ENCODE data around the gene SZT2.
"Not testable (repeated sequence)": the region's sequence is repeated elsewhere in the genome, so short reads cannot be mapped to it uniquely, and the experiment has no call there.

The SZT2 gene

GRCh38 chr1:43363283-43363934, 26.3 kb upstream of the SZT2 start:
- no peak for DNase-seq (ENCODE audit: low read depth)

- no peak for DNase-seq (ENCODE audit: low read depth)
Observed at GRCh38 chr1:43363935-43364525, 25.7 kb upstream of the SZT2 start.

- no peak for DNase-seq (ENCODE audit: low read depth)
Observed at GRCh38 chr1:43365678-43366077, 24.0 kb upstream of the SZT2 start.

- no peak for DNase-seq (ENCODE audit: low read depth)
Observed at GRCh38 chr1:43366179-43366578, 23.5 kb upstream of the SZT2 start.

GRCh38 chr1:43366601-43367025, 23.1 kb upstream of the SZT2 start:
- no peak for DNase-seq (ENCODE audit: low read depth)

GRCh38 chr1:43367026-43367903, 22.4 kb upstream of the SZT2 start:
- no peak for DNase-seq (ENCODE audit: low read depth)

GRCh38 chr1:43367904-43368645, 21.6 kb upstream of the SZT2 start, which contains the start of gene ELOVL1:
TSS of gene ELOVL1 (minus strand) at chr1:43368011. CDS start at chr1:43365609, 2,402 bp downstream.
- no peak for DNase-seq (ENCODE audit: low read depth)

GRCh38 chr1:43368646-43369020, 21.1 kb upstream of the SZT2 start:
- no peak for DNase-seq (ENCODE audit: low read depth)

- DNase-seq (ENCODE audit: low read depth), result not testable (repeated sequence)
Observed at GRCh38 chr1:43369779-43370178, 19.9 kb upstream of the SZT2 start.

GRCh38 chr1:43370564-43370963, 19.1 kb upstream of the SZT2 start:
- DNase-seq (ENCODE audit: low read depth), result no peak

- no peak for DNase-seq (ENCODE audit: low read depth)
Observed at GRCh38 chr1:43372172-43372571, 17.5 kb upstream of the SZT2 start.

GRCh38 chr1:43373066-43373940, 16.4 kb upstream of the SZT2 start:
- no peak for DNase-seq (ENCODE audit: low read depth)

- no peak for DNase-seq (ENCODE audit: low read depth)
Observed at GRCh38 chr1:43376723-43377235, 12.9 kb upstream of the SZT2 start.

GRCh38 chr1:43377831-43378230, 11.9 kb upstream of the SZT2 start:
- no peak for DNase-seq (ENCODE audit: low read depth)

- no peak for DNase-seq (ENCODE audit: low read depth)
Observed at GRCh38 chr1:43379476-43379875, 10.2 kb upstream of the SZT2 start.

- DNase-seq (ENCODE audit: low read depth), result no peak
Observed at GRCh38 chr1:43381612-43382011, 8.1 kb upstream of the SZT2 start.

- no peak for DNase-seq (ENCODE audit: low read depth)
Observed at GRCh38 chr1:43382027-43382779, 7.5 kb upstream of the SZT2 start.

- no peak for DNase-seq (ENCODE audit: low read depth)
Observed at GRCh38 chr1:43383449-43383848, 6.2 kb upstream of the SZT2 start.

- DNase-seq (ENCODE audit: low read depth), result no peak
Observed at GRCh38 chr1:43386676-43387075, 3.0 kb upstream of the SZT2 start.

- DNase-seq (ENCODE audit: low read depth), result no peak
Observed at GRCh38 chr1:43387976-43388599, 1.6 kb upstream of the SZT2 start.

Measured in non-pigmented ciliary epithelial cell (primary cell).